HepG2 (cell line): Measurements from ENCODE around the gene ELOVL2. TPM values are rescaled to one million over a fixed set of nuclear protein-coding genes. Genes with fewer than 3 reads are reported as not detected.

Experiments used
- GTF2F1 ChIP-seq: fragments of 150-350 bp; IDR thresholded peaks from 2 replicates; pipeline ENCODE4 v1.6.1; 2014; ENCODE audit warnings: low read length
- JUN ChIP-seq: sonication (generic); formaldehyde crosslinking; IDR thresholded peaks from 2 replicates; pipeline ENCODE4 v1.4.0; 2020; ENCODE audit warnings: mild to moderate bottlenecking, missing genetic modification reagents
- MED1 ChIP-seq: sonication (generic); formaldehyde crosslinking; IDR thresholded peaks from 2 replicates; pipeline ENCODE4 v1.4.0; 2020; ENCODE audit warnings: missing genetic modification reagents
- RARA ChIP-seq: IDR thresholded peaks from 2 replicates; pipeline ENCODE4 v1.6.1; 2016; ENCODE audit warnings: missing genetic modification reagents, missing compliant biosample characterization
- RFX3 ChIP-seq: IDR thresholded peaks from 2 replicates; pipeline ENCODE4 v1.6.1; 2016; ENCODE audit warnings: missing biosample characterization, missing genetic modification reagents
- SALL1 ChIP-seq: sonication (generic); formaldehyde crosslinking; IDR thresholded peaks from 2 replicates; pipeline ENCODE4 v1.8.0; 2022; ENCODE audit warnings: mild to moderate bottlenecking, missing genetic modification reagents
- SP4 ChIP-seq: sonication (generic); formaldehyde crosslinking; IDR thresholded peaks from 2 replicates; pipeline ENCODE4 v1.8.1; 2023; ENCODE audit warnings: mild to moderate bottlenecking, missing genetic modification reagents
- TEAD2 ChIP-seq: sonication (generic); formaldehyde crosslinking; IDR thresholded peaks from 2 replicates; pipeline ENCODE4 v1.9.0; 2021; ENCODE audit warnings: missing genetic modification reagents
- YY1 ChIP-seq: IDR thresholded peaks from 2 replicates; pipeline ENCODE4 v1.6.1; 2011; ENCODE audit warnings: low read length, low read depth, moderate library complexity, mild to moderate bottlenecking; ENCODE audit not compliant: insufficient read depth, insufficient replicate concordance
- ZNF317 ChIP-seq: sonication (generic); formaldehyde crosslinking; IDR thresholded peaks from 2 replicates; pipeline ENCODE4 v1.5.0; 2020; ENCODE audit warnings: mild to moderate bottlenecking, missing genetic modification reagents
- ZNF383 ChIP-seq: sonication (generic); formaldehyde crosslinking; IDR thresholded peaks from 2 replicates; pipeline ENCODE4 v1.4.0; 2020; ENCODE audit warnings: missing genetic modification reagents, mild to moderate bottlenecking, borderline replicate concordance
- ZNF792 ChIP-seq: IDR thresholded peaks from 2 replicates; pipeline ENCODE4 v1.6.1; 2016
- polyA plus RNA-seq, 8 experiments: library from polyadenylated mRNA; depleted of rRNA in 3 of 8; stranded (reverse) in 7 of 8; unstranded in 1 of 8; fragments of >200 nt; fragmentation: Illumina TruSeq in 4 of 8; extraction: Trizol in 4 of 8; gene quantifications; 2 replicates each; pipeline versions ENCODE4 v1.2.1 to v1.2.3, GENCODE V29; 2011 to 2016; ENCODE audit warnings: low read depth in 4 of 8, missing spikeins in 1 of 8, mixed read lengths in 1 of 8; ENCODE audit not compliant: insufficient read depth in 1 of 8
- total RNA-seq, 5 experiments: library from RNA; depleted of rRNA; stranded (reverse); fragments of >200 nt; fragmentation: Illumina TruSeq; extraction: Trizol; gene quantifications; 2 replicates each; pipeline ENCODE4 v1.2.3, GENCODE V29; 2016; ENCODE audit warnings: low read depth in 1 of 5
- TF ChIP-seq, protein P1 (sequence below): sonication (generic); formaldehyde crosslinking; IDR thresholded peaks from one replicate; pipeline ENCODE4 v1.5.1; 2020; ENCODE audit warnings: mild to moderate bottlenecking, missing genetic modification reagents; ENCODE audit errors: not compliant biosample characterization

ELOVL2 gene
- total and polyA plus RNA-seq, 2 of the 13 experiments (the other 11 are each of a cell fraction or from before 2014, with no cell fraction given) = 43.6 to 65.4 TPM

DNA sequence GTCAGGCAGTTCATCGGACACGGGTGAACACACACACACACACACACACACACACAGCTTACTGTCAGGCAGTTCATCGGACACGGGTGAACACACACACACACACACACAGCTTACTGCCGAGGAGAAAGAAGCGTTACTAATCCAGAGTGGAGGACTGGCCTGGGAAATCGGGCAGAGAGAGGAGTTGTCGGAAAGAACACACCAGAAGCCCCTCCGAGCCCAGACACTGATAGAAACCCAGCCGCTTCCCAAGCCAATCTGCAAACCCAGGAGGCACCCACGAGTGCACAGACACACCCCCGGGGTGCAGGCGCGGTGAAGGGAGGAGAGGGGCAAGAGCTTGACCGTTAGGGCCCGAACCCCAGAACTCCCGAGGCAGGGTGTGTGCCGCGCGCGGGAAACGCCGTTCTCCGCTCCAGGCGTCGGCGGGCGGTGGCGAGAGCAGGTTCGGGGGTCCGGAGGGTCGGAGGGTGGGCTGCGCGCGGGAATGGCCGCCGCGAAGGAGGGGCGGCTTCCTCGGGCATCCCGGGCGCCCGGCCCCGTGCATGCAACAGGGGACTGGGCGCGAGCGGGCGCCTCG is 636 bp downstream of the ELOVL2 start (continued):
- TF ChIP-seq, protein P1, sequence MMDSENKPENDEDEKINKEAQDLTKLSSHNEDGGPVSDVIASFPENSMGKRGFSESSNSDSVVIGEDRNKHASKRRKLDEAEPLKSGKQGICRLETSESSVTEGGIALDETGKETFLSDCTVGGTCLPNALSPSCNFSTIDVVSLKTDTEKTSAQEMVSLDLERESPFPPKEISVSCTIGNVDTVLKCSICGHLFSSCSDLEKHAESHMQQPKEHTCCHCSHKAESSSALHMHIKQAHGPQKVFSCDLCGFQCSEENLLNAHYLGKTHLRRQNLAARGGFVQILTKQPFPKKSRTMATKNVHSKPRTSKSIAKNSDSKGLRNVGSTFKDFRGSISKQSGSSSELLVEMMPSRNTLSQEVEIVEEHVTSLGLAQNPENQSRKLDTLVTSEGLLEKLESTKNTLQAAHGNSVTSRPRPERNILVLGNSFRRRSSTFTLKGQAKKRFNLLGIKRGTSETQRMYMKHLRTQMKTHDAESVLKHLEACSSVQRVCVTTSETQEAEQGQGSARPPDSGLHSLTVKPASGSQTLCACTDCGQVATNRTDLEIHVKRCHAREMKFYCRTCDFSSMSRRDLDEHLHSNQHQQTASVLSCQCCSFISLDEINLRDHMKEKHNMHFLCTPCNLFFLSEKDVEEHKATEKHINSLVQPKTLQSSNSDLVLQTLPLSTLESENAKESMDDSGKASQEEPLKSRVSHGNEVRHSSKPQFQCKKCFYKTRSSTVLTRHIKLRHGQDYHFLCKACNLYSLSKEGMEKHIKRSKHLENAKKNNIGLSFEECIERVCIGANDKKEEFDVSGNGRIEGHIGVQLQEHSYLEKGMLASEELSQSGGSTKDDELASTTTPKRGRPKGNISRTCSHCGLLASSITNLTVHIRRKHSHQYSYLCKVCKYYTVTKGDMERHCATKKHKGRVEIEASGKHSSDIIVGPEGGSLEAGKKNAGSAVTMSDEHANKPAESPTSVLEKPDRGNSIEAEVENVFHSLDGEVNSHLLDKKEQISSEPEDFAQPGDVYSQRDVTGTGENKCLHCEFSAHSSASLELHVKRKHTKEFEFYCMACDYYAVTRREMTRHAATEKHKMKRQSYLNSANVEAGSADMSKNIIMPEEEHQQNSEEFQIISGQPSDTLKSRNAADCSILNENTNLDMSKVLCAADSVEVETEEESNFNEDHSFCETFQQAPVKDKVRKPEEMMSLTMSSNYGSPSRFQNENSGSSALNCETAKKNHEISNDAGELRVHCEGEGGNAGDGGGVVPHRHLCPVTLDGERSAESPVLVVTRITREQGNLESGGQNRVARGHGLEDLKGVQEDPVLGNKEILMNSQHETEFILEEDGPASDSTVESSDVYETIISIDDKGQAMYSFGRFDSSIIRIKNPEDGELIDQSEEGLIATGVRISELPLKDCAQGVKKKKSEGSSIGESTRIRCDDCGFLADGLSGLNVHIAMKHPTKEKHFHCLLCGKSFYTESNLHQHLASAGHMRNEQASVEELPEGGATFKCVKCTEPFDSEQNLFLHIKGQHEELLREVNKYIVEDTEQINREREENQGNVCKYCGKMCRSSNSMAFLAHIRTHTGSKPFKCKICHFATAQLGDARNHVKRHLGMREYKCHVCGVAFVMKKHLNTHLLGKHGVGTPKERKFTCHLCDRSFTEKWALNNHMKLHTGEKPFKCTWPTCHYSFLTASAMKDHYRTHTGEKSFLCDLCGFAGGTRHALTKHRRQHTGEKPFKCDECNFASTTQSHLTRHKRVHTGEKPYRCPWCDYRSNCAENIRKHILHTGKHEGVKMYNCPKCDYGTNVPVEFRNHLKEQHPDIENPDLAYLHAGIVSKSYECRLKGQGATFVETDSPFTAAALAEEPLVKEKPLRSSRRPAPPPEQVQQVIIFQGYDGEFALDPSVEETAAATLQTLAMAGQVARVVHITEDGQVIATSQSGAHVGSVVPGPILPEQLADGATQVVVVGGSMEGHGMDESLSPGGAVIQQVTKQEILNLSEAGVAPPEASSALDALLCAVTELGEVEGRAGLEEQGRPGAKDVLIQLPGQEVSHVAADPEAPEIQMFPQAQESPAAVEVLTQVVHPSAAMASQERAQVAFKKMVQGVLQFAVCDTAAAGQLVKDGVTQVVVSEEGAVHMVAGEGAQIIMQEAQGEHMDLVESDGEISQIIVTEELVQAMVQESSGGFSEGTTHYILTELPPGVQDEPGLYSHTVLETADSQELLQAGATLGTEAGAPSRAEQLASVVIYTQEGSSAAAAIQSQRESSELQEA (CRISPR knock-in tag) = no peak
- no peak for TF ChIP-seq YY1
- TF ChIP-seq RARA (CRISPR knock-in tag) = 0 out of 2 replicates have a peak, but pooled peaks have one; percentile 3
- no peak for TF ChIP-seq ZNF383 (CRISPR knock-in tag)
- no peak for TF ChIP-seq TEAD2 (CRISPR knock-in tag)
- TF ChIP-seq JUN = peak; percentile 52
- TF ChIP-seq ZNF317 (CRISPR knock-in tag) = no peak
- TF ChIP-seq ZNF792 (CRISPR knock-in tag) = no peak
- TF ChIP-seq GTF2F1 = no peak
- TF ChIP-seq SALL1 (CRISPR knock-in tag) = no peak; the same call in 1 of the 2 replicates
- TF ChIP-seq MED1 (CRISPR knock-in tag) = no peak
- TF ChIP-seq RFX3 = no peak
- no peak for TF ChIP-seq SP4 (CRISPR knock-in tag)
